K562 (cell line): ENCODE results near the gene VARS1. TPM values are rescaled to one million over a fixed set of nuclear protein-coding genes. Genes with fewer than 3 reads are reported as not detected.

Experiments
- ATAC-seq: fragments of 200-7000 bp; cut with Tn5 transposase; 3 replicates; pipeline ENCODE4 v1.9.1; 2020; ENCODE audit warnings: moderate library complexity
- BruUV-seq: library from RNA; stranded (reverse); fragments of 400-500 nt; replicated peaks from 2 replicates; lab custom pipeline; 2021; lab: Mats Ljungman, UMichigan
- CTCF ChIA-PET: fragments of 300-600 bp; formaldehyde crosslinking; extraction: SDS; loops from one replicate; lab custom pipeline; 2021; ENCODE audit warnings: low intra/inter-chr PET ratio; lab: Yijun Ruan, JAX
- POLR2A ChIA-PET: fragments of 300-600, 350-650 bp; sonication (Branson Sonifier 250); formaldehyde crosslinking; extraction: SDS; loops from one replicate; lab custom pipeline; 2021; ENCODE audit warnings: antibody characterized with exemption, inconsistent platforms; lab: Yijun Ruan, JAX
- DNase-seq, 4 experiments: peaks; one replicate each; pipeline versions ENCODE4 v3.0.0 to v3.0.0-alpha.2; 2011 to 2018; ENCODE audit warnings: low spot score in 3 of 4, mixed read lengths in 3 of 4; ENCODE audit errors: extremely low read depth in 1 of 4
- FAIRE-seq: peaks from 2 replicates; lab custom pipeline; 2011; peaks lifted over from hg19 to GRCh38; lab: Jason Lieb, UNC
- H2AFZ ChIP-seq: 2 replicates; pipeline ENCODE4 v1.6.0; 2011; ENCODE audit warnings: low read depth, low read length, control low read depth, inconsistent platforms
- H3K27ac ChIP-seq: fragments of 200-600 bp; 3 replicates; pipeline ENCODE4 v1.8.0; 2011; ENCODE audit warnings: low read depth, mild to moderate bottlenecking, control low read depth, inconsistent platforms, low read length, moderate library complexity, mixed read lengths; ENCODE audit errors: extremely low read depth
- H3K27me3 ChIP-seq, 2 experiments: fragments of 300-600 bp in 1 of 2; 2 replicates in 1 of 2; 3 replicates in 1 of 2; pipeline versions ENCODE4 v1.6.0 to v1.8.0; 2011; ENCODE audit warnings: inconsistent platforms in 2 of 2, low read length in 2 of 2, mild to moderate bottlenecking in 1 of 2, mixed read lengths in 1 of 2, moderate library complexity in 1 of 2; ENCODE audit not compliant: control insufficient read depth in 2 of 2, insufficient read depth in 2 of 2
- H3K36me3 ChIP-seq: fragments of 300-600 bp; 3 replicates; pipeline ENCODE4 v1.8.0; 2011; ENCODE audit warnings: mild to moderate bottlenecking, low read length, inconsistent platforms; ENCODE audit not compliant: control insufficient read depth, insufficient read depth
- H3K4me1 ChIP-seq, 2 experiments: fragments of 200-600 bp in 1 of 2; replicated peaks in 1 of 2; 2 replicates in 1 of 2; 3 replicates in 1 of 2; pipeline versions ENCODE4 v1.5.1 to v1.8.0; 2011; ENCODE audit warnings: inconsistent platforms in 2 of 2, low read length in 2 of 2, mild to moderate bottlenecking in 1 of 2, mixed read lengths in 1 of 2, moderate library complexity in 1 of 2; ENCODE audit not compliant: control insufficient read depth in 2 of 2, insufficient read depth in 2 of 2
- H3K4me2 ChIP-seq: 2 replicates; pipeline ENCODE4 v1.6.1; 2011; ENCODE audit warnings: low read length, control low read depth, inconsistent platforms, mixed read lengths; ENCODE audit not compliant: insufficient read depth
- H3K4me3 ChIP-seq: fragments of 200-600 bp; sonication (generic), shearing (Covaris generic); 2 replicates; pipeline ENCODE4 v1.5.1; 2016; ENCODE audit warnings: control low read depth, inconsistent platforms
- H3K79me2 ChIP-seq: fragments of 200-600 bp; 3 replicates; pipeline ENCODE4 v1.8.0; 2011; ENCODE audit warnings: low read length, inconsistent platforms; ENCODE audit not compliant: control insufficient read depth, insufficient read depth
- H3K9ac ChIP-seq, 2 experiments: 2 replicates each; pipeline versions ENCODE4 v1.6.0 to v1.6.1; 2011; ENCODE audit warnings: low read depth in 2 of 2, low read length in 2 of 2, control low read depth in 1 of 2, inconsistent platforms in 1 of 2, mild to moderate bottlenecking in 1 of 2, mixed read lengths in 1 of 2; ENCODE audit not compliant: insufficient read depth in 1 of 2
- H3K9me1 ChIP-seq: one replicate; pipeline ENCODE4 v1.6.0; 2011; ENCODE audit warnings: inconsistent platforms, mild to moderate bottlenecking, low read length, moderate library complexity; ENCODE audit not compliant: control insufficient read depth, insufficient read depth
- H3K9me3 ChIP-seq: replicated peaks from 2 replicates; pipeline ENCODE4 v1.5.1; 2011; ENCODE audit warnings: low read depth, low read length, inconsistent platforms; ENCODE audit not compliant: control insufficient read depth, insufficient read depth
- H4K20me1 ChIP-seq: replicated peaks from 2 replicates; pipeline ENCODE4 v1.6.1; 2011; ENCODE audit warnings: low read length, inconsistent platforms, mixed read lengths; ENCODE audit not compliant: control insufficient read depth, insufficient read depth
- ATF7 ChIP-seq: fragments of 450-650 bp; IDR thresholded peaks from 2 replicates; pipeline ENCODE4 v1.7.1; 2014; ENCODE audit warnings: mild to moderate bottlenecking, moderate library complexity
- CEBPB ChIP-seq: fragments of 450-650 bp; IDR thresholded peaks from 2 replicates; pipeline ENCODE4 v1.6.1; 2016; ENCODE audit warnings: missing genetic modification characterization, missing compliant biosample characterization
- DMBX1 ChIP-seq: fragments of 250-450 bp; sonication (Bioruptor Pico); IDR thresholded peaks from 2 replicates; pipeline ENCODE4 v1.8.0; 2022; ENCODE audit warnings: inconsistent platforms, mild to moderate bottlenecking, moderate library complexity, borderline replicate concordance
- WGBS: fragments of 100-300 bp; shearing (Covaris generic); methylation state at CpG from one replicate; pipeline ENCODE4 v1.1.6; 2016; ENCODE audit warnings: low coverage, mixed read lengths; ENCODE audit not compliant: insufficient coverage; ENCODE audit errors: missing lambda C conversion rate; 5-methylcytosine and 5-hydroxymethylcytosine counted together
- in situ Hi-C: fragments of 300-500 bp; cut with MboI; formaldehyde crosslinking; loops from 4 replicates; pipeline ENCODE4 v1.15.0; 2018; ENCODE audit warnings: inconsistent platforms, mixed read lengths
- intact Hi-C: fragments of 100-400 bp; cut with micrococcal nuclease; formaldehyde crosslinking; loops from 2 replicates; pipeline ENCODE4 v1.14.2; 2022
- polyA plus RNA-seq, 8 experiments: library from polyadenylated mRNA; depleted of rRNA in 4 of 8; stranded (reverse) in 5 of 8; unstranded in 3 of 8; fragments of >200 nt; fragmentation: Nextera tagmentation in 2 of 8; fragmentation: Illumina TruSeq in 1 of 8; extraction: Ambion mirVana in 2 of 8; extraction: Trizol in 1 of 8; gene quantifications; 2 replicates each; pipeline versions ENCODE4 v1.2.1 to v1.2.3, GENCODE V29; 2011 to 2014; ENCODE audit warnings: inconsistent platforms in 1 of 8, missing spikeins in 1 of 8
- total RNA-seq, 7 experiments: library from RNA; depleted of rRNA in 6 of 7; stranded (reverse); fragments of >200 nt in 6 of 7; fragmentation: Illumina TruSeq in 2 of 7; extraction: Trizol in 2 of 7; gene quantifications; 2 replicates each; pipeline versions ENCODE4 v1.2.1 to v1.2.3, GENCODE V29; 2011 to 2021; ENCODE audit warnings: low replicate concordance in 1 of 7
- TF ChIP-seq, protein P1 (sequence below): fragments of 150-350 bp; IDR thresholded peaks from 2 replicates; pipeline ENCODE4 v1.6.1; 2014; ENCODE audit warnings: low read depth, mild to moderate bottlenecking, low read length, borderline replicate concordance
- TF ChIP-seq, protein P2 (sequence below), 2 experiments: fragments of 450-650 bp; formaldehyde crosslinking in 1 of 2; IDR thresholded peaks; 2 replicates each; pipeline versions ENCODE4 v1.4.0 to v1.6.1; 2014 to 2020; ENCODE audit warnings: mild to moderate bottlenecking in 2 of 2, borderline replicate concordance in 1 of 2, low read depth in 1 of 2
- TF ChIP-seq, protein P3 (sequence below): fragments of 250-450 bp; sonication (Bioruptor Pico); IDR thresholded peaks from 2 replicates; pipeline ENCODE4 v1.4.0; 2020

The VARS1 gene
- total and polyA plus RNA-seq, 9 of the 15 experiments (the other 6 are each of a cell fraction or from before 2014, with no cell fraction given): 2.9 to 488 (median 130) TPM

DNA sequence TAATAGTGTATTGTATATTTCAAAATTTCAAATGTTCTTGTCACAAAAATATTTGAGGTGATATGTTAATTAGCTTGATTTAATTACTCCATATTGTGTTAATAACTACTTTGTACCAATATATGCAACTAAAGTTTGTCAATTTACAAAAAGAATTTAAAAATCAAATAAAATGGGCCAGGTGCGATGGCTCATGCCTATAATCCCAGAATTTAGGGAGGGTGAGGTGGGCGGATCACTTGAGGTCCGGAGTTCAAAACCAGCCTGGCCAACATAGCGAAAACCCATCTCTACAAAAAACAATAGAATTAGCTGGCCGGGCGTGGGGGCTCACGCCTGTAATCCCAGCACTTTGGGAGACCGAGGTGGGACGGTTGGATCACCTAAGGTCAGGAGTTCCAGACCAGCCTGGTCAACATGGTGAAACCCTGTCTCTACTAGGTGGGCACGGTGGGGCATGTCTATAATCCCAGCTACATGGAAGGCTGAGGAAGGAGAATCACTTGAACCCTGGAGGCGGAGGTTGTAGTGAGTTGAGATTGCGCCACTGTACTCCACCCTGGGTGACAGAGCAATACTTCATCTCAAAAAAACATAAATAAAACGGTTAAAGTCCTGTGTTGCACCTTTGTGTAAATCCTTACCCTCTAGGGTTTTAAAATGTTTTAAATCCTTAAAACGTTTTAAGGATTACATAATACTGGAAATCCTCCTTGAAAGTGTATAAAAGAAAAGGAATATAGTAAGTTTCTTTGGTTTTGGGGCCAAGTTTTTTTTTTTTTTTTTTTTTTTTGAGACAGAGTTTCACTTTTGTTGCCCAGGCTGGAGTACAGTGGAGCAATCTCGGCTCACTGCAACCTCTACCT is 36.0 kb upstream of the VARS1 start:
- no TSS peak for BruUV-seq
- H3K4me3 ChIP-seq: peak overlapping the region; percentile 52
- H3K4me1 ChIP-seq: peaks cover 25 to 44% of the 10 kb centered on the region in 2 experiments
- intact Hi-C loops (loop anchor here (2.0 kb wide), 1 partner anchor 141 kb away; no protein-coding TSS in a partner anchor), in situ Hi-C loops (no loop called here)
- DNase-seq (peak in 1 of 4 experiments; percentile 65), ATAC-seq (no peak), FAIRE-seq (no peak)
- POLR2A ChIA-PET: interaction anchor here (0.6 to 13.1 kb wide), 38 partner anchors 10 to 500 kb away, joined by 3 to 229 read pairs (median 4); partner anchors contain the start of genes BAG6, C6orf47, CLIC1 and DDAH2
- H3K4me2 ChIP-seq: peak overlapping the region; percentile 77
- peaks cover 7% of the 10 kb centered on the region; the same call in 1 of the 2 replicates for H4K20me1 ChIP-seq
- no peaks in the 10 kb centered on the region for H3K9me1 ChIP-seq
- H2AFZ ChIP-seq: no peak overlapping the region
- CTCF ChIA-PET: interaction anchor here (1.9 to 2.8 kb wide), 2 partner anchors 36 to 59 kb away, joined by 10 to 24 read pairs; partner anchors contain the start of gene VARS1
- H3K27me3 ChIP-seq: no peaks in the 10 kb centered on the region
- peak overlapping the region; percentile 70 to 85 for H3K9ac ChIP-seq
- peak overlapping the region; percentile 66 for H3K27ac ChIP-seq
- peaks cover 69% of the 10 kb centered on the region for H3K79me2 ChIP-seq
- 10% methylated on average over 15 of the region's 15 CpGs for WGBS
- peaks cover 35% of the 10 kb centered on the region for H3K36me3 ChIP-seq
- H3K9me3 ChIP-seq: no peaks in the 10 kb centered on the region; the same call in 1 of the 2 replicates
- TF ChIP-seq, protein P1, sequence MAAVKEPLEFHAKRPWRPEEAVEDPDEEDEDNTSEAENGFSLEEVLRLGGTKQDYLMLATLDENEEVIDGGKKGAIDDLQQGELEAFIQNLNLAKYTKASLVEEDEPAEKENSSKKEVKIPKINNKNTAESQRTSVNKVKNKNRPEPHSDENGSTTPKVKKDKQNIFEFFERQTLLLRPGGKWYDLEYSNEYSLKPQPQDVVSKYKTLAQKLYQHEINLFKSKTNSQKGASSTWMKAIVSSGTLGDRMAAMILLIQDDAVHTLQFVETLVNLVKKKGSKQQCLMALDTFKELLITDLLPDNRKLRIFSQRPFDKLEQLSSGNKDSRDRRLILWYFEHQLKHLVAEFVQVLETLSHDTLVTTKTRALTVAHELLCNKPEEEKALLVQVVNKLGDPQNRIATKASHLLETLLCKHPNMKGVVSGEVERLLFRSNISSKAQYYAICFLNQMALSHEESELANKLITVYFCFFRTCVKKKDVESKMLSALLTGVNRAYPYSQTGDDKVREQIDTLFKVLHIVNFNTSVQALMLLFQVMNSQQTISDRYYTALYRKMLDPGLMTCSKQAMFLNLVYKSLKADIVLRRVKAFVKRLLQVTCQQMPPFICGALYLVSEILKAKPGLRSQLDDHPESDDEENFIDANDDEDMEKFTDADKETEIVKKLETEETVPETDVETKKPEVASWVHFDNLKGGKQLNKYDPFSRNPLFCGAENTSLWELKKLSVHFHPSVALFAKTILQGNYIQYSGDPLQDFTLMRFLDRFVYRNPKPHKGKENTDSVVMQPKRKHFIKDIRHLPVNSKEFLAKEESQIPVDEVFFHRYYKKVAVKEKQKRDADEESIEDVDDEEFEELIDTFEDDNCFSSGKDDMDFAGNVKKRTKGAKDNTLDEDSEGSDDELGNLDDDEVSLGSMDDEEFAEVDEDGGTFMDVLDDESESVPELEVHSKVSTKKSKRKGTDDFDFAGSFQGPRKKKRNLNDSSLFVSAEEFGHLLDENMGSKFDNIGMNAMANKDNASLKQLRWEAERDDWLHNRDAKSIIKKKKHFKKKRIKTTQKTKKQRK: no peak
- TF ChIP-seq ATF7: no peak
- TF ChIP-seq, protein P2, sequence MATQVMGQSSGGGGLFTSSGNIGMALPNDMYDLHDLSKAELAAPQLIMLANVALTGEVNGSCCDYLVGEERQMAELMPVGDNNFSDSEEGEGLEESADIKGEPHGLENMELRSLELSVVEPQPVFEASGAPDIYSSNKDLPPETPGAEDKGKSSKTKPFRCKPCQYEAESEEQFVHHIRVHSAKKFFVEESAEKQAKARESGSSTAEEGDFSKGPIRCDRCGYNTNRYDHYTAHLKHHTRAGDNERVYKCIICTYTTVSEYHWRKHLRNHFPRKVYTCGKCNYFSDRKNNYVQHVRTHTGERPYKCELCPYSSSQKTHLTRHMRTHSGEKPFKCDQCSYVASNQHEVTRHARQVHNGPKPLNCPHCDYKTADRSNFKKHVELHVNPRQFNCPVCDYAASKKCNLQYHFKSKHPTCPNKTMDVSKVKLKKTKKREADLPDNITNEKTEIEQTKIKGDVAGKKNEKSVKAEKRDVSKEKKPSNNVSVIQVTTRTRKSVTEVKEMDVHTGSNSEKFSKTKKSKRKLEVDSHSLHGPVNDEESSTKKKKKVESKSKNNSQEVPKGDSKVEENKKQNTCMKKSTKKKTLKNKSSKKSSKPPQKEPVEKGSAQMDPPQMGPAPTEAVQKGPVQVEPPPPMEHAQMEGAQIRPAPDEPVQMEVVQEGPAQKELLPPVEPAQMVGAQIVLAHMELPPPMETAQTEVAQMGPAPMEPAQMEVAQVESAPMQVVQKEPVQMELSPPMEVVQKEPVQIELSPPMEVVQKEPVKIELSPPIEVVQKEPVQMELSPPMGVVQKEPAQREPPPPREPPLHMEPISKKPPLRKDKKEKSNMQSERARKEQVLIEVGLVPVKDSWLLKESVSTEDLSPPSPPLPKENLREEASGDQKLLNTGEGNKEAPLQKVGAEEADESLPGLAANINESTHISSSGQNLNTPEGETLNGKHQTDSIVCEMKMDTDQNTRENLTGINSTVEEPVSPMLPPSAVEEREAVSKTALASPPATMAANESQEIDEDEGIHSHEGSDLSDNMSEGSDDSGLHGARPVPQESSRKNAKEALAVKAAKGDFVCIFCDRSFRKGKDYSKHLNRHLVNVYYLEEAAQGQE (IDR thresholded peaks at IDR 0.05; ENCODE audit: borderline replicate concordance): no peak
- TF ChIP-seq, protein P2 (CRISPR knock-in tag; IDR thresholded peaks at IDR 0.05; ENCODE audit: low read depth): peak; percentile 69; the same call in 1 of the 2 replicates
- TF ChIP-seq DMBX1 (CRISPR knock-in tag): peak; percentile 29; the same call in 1 of the 2 replicates
- peak; percentile 99 for TF ChIP-seq CEBPB (tag)
- TF ChIP-seq, protein P3, sequence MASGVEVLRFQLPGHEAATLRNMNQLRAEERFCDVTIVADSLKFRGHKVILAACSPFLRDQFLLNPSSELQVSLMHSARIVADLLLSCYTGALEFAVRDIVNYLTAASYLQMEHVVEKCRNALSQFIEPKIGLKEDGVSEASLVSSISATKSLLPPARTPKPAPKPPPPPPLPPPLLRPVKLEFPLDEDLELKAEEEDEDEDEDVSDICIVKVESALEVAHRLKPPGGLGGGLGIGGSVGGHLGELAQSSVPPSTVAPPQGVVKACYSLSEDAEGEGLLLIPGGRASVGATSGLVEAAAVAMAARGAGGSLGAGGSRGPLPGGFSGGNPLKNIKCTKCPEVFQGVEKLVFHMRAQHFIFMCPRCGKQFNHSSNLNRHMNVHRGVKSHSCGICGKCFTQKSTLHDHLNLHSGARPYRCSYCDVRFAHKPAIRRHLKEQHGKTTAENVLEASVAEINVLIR (CRISPR knock-in tag): no peak
